SH-SY5Y (cell line): ENCODE data around the gene DSCAML1.

Experiments
- GATA2 ChIP-seq: IDR thresholded peaks from 2 replicates; pipeline ENCODE4 v1.6.1; 2011; ENCODE audit warnings: mild to moderate bottlenecking, low read depth, low read length
- GATA3 ChIP-seq: IDR thresholded peaks from 2 replicates; pipeline ENCODE4 v1.6.1; 2011; ENCODE audit warnings: low read depth, mild to moderate bottlenecking, low read length, moderate library complexity

DNA sequence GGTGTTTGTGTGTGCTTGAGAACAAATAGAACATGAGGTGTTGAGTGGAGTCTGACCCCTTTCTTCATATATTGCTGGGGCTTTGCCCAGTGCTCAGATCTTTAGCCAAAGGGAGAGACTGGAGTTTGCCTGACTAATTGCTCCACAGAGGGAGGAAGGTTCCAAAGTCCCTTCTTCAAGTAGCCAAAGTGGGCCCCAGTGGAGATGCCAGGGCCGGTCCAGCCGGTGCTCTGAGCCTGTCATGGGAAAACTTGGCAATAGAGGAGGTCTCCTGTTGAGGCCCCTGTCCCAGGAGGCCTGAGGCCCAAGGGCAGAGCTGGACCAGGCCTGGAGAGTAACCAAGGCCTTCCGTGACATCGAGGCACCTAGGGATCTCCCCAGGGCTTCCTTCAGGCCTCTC, 112.3 kb downstream of the DSCAML1 start:
- TF ChIP-seq GATA2 (no peak), GATA3 (no peak)
